Lower leg skin (tissue), 3 donors: ENCODE data around the gene SEMA3A.

Experiments
- CTCF ChIP-seq, 3 donors: fragments of 450-650 bp; IDR thresholded peaks; one replicate each; pipeline ENCODE4 v1.5.1; 2016; ENCODE audit warnings: antibody characterized with exemption in 3 of 3, mild to moderate bottlenecking in 3 of 3, moderate library complexity in 2 of 3
- POLR2A ChIP-seq, 2 donors: fragments of 450-650 bp; IDR thresholded peaks; one replicate each; pipeline ENCODE4 v1.6.1; 2016 to 2017; ENCODE audit warnings: antibody characterized with exemption in 2 of 2, mild to moderate bottlenecking in 1 of 2, moderate library complexity in 1 of 2

- no peak for TF ChIP-seq CTCF (IDR thresholded peaks at IDR 0.05)
- no peak for TF ChIP-seq POLR2A (IDR thresholded peaks at IDR 0.05)
Observed at GRCh38 chr7:84190016-84190705, 4.4 kb downstream of the SEMA3A start.
